ENCODE measurements around the gene IKZF2.

IKZF2 gene

DNA sequence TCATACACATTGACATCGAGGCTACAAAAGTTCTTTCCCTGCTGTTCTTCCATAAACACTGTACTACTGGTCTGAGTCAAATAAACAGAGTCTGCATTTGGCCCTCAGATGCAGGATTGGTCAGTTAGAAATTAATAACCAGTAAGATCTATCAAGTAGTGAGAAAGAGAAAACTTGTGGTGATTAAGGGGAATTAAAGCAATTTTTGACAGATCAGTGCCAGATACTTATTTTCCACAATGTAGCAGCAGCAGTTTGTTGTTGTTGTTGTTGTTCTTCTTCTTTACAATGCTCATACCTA lies 85.0 kb downstream of the IKZF2 start:
- no peak overlapping the region for H3K4me3 ChIP-seq (ENCODE audit: low read length)
- no peaks in the 10 kb centered on the region for H3K27me3 ChIP-seq (ENCODE audit: insufficient read depth, low read length)
- H3K9me3 ChIP-seq (ENCODE audit: insufficient read depth, low read depth, low read length): no peaks in the 10 kb centered on the region
- H3K27ac ChIP-seq (ENCODE audit: low read length): no peak overlapping the region
- H3K36me3 ChIP-seq (ENCODE audit: insufficient read depth, low read depth, low read length): no peaks in the 10 kb centered on the region
- no peak overlapping the region for H3K9ac ChIP-seq (ENCODE audit: low read depth, low read length)
- H3K4me1 ChIP-seq (ENCODE audit: insufficient read depth, low read length): peaks cover 22% of the 10 kb centered on the region

DNA sequence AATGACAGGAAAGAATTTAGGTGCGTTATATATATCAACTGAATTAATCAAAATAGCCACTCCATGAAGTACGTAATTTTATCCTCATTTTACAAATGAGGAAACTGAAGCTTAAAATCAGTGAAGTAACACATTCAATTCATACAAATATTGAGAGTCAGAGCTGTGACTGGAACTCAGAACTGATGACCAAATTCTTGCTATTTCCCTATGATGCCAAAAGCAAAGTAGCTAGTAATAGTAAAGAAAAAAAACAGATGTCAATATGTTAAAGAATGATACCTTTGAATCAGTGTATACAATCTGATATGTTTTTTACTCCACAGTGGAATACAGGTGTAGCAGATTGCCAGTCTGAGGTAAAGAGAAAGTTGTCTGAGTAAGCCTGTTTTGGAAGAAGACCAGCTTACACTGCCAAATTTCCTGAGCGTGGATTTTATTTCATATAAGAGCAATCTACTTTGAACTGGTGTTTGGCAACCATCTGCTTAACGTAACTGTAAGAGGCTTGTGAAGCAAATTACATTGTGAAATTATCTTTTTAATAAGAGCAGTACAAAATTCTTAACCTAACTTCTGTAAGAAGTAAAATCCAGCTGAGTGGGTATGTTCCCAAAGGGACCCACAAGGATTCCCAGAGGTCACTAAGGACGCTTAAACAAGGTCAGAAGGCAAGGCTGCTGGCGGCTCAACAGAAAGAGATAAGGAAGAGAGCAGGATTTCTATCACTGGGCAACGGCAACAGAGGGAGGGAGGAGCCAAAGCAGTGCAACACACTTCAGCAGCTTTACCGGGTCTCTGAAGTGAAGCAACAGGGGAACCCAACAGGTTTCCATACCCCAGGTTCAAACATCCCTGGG lies 85.6 kb downstream of the IKZF2 start:
- Histone ChIP-seq H3K9me3 (ENCODE audit: insufficient read depth, low read depth, low read length) (no peaks in the 10 kb centered on the region), H3K4me1 (ENCODE audit: insufficient read depth, low read length) (peaks cover 22% of the 10 kb centered on the region), H3K27ac (ENCODE audit: low read length) (no peak overlapping the region), H3K27me3 (ENCODE audit: insufficient read depth, low read length) (no peaks in the 10 kb centered on the region), H3K9ac (ENCODE audit: low read depth, low read length) (no peak overlapping the region), H3K36me3 (ENCODE audit: insufficient read depth, low read depth, low read length) (no peaks in the 10 kb centered on the region), H3K4me3 (ENCODE audit: low read length) (no peak overlapping the region)

DNA sequence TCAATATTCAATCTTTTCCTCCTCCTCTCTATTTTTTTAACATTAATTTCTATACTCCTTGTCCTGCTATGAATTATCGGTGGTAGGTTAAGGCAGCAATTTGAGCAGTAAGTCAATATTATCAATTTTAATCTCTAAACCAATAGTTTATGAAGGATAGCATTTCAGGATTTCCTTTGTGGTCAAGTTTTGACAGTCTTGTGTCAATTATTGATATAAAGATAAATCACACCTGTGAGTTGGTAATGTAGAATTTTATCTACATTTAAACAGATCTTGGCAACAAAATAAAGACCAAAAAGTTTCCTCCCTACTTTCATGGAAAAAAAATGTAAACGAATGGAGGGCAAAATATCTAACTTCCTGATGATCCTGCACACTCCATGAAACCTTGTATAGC lies 87.3 kb downstream of the IKZF2 start:
- H3K4me1 ChIP-seq (ENCODE audit: insufficient read depth, low read length): peaks cover 13% of the 10 kb centered on the region
- H3K36me3 ChIP-seq (ENCODE audit: insufficient read depth, low read depth, low read length): no peaks in the 10 kb centered on the region
- no peak overlapping the region for H3K27ac ChIP-seq (ENCODE audit: low read length)
- H3K9me3 ChIP-seq (ENCODE audit: insufficient read depth, low read depth, low read length): no peaks in the 10 kb centered on the region
- H3K9ac ChIP-seq (ENCODE audit: low read depth, low read length): no peak overlapping the region
- H3K4me3 ChIP-seq (ENCODE audit: low read length): no peak overlapping the region
- no peaks in the 10 kb centered on the region for H3K27me3 ChIP-seq (ENCODE audit: insufficient read depth, low read length)

DNA sequence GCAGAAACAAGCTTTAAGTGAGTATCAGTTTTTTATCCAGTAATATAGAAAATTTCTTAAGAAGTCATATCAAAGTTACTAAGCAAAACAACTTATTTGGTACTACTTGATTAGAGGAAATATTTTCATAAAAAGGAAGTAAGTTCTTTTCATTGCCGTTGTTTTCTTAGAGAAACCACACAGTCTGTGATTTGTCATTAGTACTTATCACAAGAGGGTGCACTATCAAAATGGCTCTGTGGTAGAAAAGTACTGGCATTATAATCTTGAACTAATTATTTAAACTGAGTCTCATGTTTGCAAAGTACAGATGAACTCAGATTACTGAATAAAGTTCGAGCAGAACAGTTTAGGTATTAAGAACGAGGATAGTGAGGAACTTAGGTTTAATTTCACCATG lies 93.4 kb downstream of the IKZF2 start:
- Histone ChIP-seq H3K9me3 (ENCODE audit: insufficient read depth, low read depth, low read length) (no peaks in the 10 kb centered on the region), H3K4me1 (ENCODE audit: insufficient read depth, low read length) (no peaks in the 10 kb centered on the region), H3K27me3 (ENCODE audit: insufficient read depth, low read length) (no peaks in the 10 kb centered on the region), H3K4me3 (ENCODE audit: low read length) (no peak overlapping the region), H3K9ac (ENCODE audit: low read depth, low read length) (no peak overlapping the region), H3K36me3 (ENCODE audit: insufficient read depth, low read depth, low read length) (no peaks in the 10 kb centered on the region), H3K27ac (ENCODE audit: low read length) (no peak overlapping the region)

DNA sequence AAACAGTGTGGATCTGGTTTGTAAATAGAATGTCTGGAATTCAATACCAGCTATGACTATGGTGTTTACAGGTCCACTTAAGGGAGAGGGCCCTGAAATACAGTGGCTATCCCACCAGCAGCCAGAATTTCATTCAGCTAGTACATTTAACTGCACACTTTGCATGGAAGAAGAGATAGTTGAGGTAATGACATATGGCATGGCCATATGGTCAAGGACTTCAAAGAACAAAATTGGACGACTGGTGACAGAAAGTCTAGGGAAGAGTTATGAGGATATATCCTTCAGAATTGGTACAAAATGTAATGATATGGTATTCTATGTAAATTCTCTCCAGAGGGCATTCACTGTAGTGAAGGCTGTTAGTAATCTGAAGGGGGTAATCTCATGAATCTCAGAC lies 105.0 kb downstream of the IKZF2 start:
- no peaks in the 10 kb centered on the region; the same call in 1 of the 2 replicates for H3K9me3 ChIP-seq (ENCODE audit: insufficient read depth, low read depth, low read length)
- H3K27ac ChIP-seq (ENCODE audit: low read length): no peak overlapping the region
- no peak overlapping the region for H3K4me3 ChIP-seq (ENCODE audit: low read length)
- no peak overlapping the region for H3K9ac ChIP-seq (ENCODE audit: low read depth, low read length)
- no peaks in the 10 kb centered on the region for H3K36me3 ChIP-seq (ENCODE audit: insufficient read depth, low read depth, low read length)
- H3K4me1 ChIP-seq (ENCODE audit: insufficient read depth, low read length): no peaks in the 10 kb centered on the region
- H3K27me3 ChIP-seq (ENCODE audit: insufficient read depth, low read length): no peaks in the 10 kb centered on the region

DNA sequence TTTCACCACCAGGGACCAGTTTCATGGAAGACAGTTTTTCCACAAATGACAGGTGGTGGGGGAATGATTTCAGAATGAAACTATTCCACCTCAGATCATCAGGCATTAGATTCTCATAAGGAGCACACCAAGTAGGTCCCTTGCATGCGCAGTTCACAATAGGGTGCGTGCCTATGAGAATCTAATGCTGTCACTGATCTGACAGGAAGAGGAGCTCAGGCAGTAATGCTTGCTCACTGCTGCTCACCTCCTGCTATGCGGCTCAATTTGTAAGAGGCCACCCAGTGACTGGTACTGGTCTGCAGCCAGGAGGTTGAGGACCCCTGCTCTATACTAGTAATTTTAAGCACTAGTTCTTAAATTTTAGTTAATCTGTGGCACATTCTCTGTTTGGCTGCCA lies 107.8 kb downstream of the IKZF2 start:
- Histone ChIP-seq H3K4me3 (ENCODE audit: low read length) (no peak overlapping the region), H3K9ac (ENCODE audit: low read depth, low read length) (no peak overlapping the region), H3K4me1 (ENCODE audit: insufficient read depth, low read length) (no peaks in the 10 kb centered on the region), H3K9me3 (ENCODE audit: insufficient read depth, low read depth, low read length) (no peaks in the 10 kb centered on the region; the same call in 1 of the 2 replicates), H3K36me3 (ENCODE audit: insufficient read depth, low read depth, low read length) (no peaks in the 10 kb centered on the region), H3K27me3 (ENCODE audit: insufficient read depth, low read length) (no peaks in the 10 kb centered on the region), H3K27ac (ENCODE audit: low read length) (no peak overlapping the region)

DNA sequence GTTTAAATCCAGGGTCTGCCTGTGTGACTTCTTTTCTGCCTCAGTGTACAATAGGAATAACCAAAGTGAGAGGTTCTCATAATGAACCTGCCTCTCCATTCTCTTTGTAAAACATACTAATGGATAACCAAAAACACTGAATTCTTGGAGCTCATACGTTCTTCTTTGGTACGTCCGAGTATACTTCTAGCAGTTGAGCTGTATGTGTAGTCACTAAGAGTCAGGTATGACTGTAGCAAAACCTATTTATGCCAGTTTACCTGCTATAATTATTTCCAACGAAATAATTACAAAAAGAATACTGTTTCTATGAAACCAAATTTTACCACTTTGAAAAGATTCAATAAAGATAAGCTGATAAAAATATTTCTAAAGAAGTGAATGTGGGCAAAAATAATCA lies 109.2 kb downstream of the IKZF2 start:
- H3K27me3 ChIP-seq (ENCODE audit: insufficient read depth, low read length): no peaks in the 10 kb centered on the region

DNA sequence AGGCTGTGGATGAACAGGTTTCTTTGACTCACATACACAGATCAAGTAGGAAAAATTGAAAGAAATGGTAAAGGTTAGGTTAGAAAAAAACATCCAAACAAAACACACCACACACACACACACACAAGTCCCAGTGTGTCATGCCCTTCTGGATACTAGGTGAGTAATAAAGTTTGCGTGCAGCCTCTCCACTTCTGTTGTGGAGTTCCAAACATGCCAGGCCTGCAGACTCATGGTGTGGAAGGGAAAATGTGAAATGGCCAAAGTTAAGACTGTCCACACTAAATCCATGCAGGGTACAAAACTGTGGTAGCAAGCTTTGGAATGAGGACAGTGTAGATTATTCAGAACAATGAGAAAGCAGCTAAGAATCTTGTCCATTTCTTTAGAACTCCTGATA lies 114.6 kb downstream of the IKZF2 start:
- no peaks in the 10 kb centered on the region for H3K36me3 ChIP-seq (ENCODE audit: insufficient read depth, low read depth, low read length)
- H3K9me3 ChIP-seq (ENCODE audit: insufficient read depth, low read depth, low read length): no peaks in the 10 kb centered on the region
- no peaks in the 10 kb centered on the region for H3K27me3 ChIP-seq (ENCODE audit: insufficient read depth, low read length)
- no peak overlapping the region for H3K9ac ChIP-seq (ENCODE audit: low read depth, low read length)
- no peak overlapping the region for H3K4me3 ChIP-seq (ENCODE audit: low read length)
- H3K4me1 ChIP-seq (ENCODE audit: insufficient read depth, low read length): no peaks in the 10 kb centered on the region
- H3K27ac ChIP-seq (ENCODE audit: low read length): no peak overlapping the region

More for the DNA sequence above, 109.2 kb downstream of the IKZF2 start:
- H3K9me3 ChIP-seq (ENCODE audit: insufficient read depth, low read depth, low read length): no peaks in the 10 kb centered on the region; the same call in 1 of the 2 replicates
- H3K36me3 ChIP-seq (ENCODE audit: insufficient read depth, low read depth, low read length): no peaks in the 10 kb centered on the region
- no peaks in the 10 kb centered on the region for H3K4me1 ChIP-seq (ENCODE audit: insufficient read depth, low read length)
- no peak overlapping the region for H3K9ac ChIP-seq (ENCODE audit: low read depth, low read length)
- no peak overlapping the region for H3K27ac ChIP-seq (ENCODE audit: low read length)
- no peak overlapping the region for H3K4me3 ChIP-seq (ENCODE audit: low read length)

DNA sequence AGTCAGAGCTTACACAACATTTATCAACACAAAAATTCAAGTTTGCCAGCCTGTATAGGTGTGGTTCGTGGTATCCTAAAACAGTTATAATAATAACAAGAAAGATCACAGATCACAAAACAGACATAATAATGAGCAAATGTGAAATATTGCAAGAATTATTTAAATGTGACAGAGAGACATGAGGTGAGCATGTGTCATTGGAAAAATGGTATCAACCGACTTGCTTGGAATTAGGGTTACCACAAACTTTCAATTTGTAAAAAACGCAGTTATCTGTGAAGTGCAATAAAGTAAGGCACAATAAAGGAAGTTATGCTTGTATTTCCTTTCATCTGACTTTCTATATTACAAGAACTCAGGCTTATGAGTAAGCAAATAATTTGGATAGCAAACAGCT lies 116.8 kb downstream of the IKZF2 start:
- no peaks in the 10 kb centered on the region for H3K36me3 ChIP-seq (ENCODE audit: insufficient read depth, low read depth, low read length)
- H3K27me3 ChIP-seq (ENCODE audit: insufficient read depth, low read length): no peaks in the 10 kb centered on the region
- H3K9ac ChIP-seq (ENCODE audit: low read depth, low read length): no peak overlapping the region
- no peak overlapping the region for H3K4me3 ChIP-seq (ENCODE audit: low read length)
- no peaks in the 10 kb centered on the region for H3K9me3 ChIP-seq (ENCODE audit: insufficient read depth, low read depth, low read length)
- H3K27ac ChIP-seq (ENCODE audit: low read length): no peak overlapping the region
- no peaks in the 10 kb centered on the region for H3K4me1 ChIP-seq (ENCODE audit: insufficient read depth, low read length)

DNA sequence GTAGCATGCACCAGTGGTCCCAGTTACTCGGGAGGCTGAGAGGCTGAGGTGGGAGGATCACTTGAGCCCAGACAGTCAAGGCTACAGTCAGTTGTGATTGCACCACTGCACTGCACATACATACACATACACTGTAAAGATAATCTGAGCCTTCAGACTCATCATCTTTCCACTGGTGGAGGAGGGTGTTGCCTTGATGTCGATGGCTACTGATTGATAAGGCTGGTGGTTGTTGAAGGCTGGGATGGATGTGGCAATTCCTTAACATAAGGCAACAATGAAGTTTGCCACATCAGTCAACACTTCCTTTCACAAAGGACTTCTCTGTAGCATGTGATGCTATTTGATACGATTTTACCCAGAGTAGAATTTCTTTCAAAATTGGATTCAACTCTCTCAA lies 118.8 kb downstream of the IKZF2 start:
- no peaks in the 10 kb centered on the region for H3K9me3 ChIP-seq (ENCODE audit: insufficient read depth, low read depth, low read length)

DNA sequence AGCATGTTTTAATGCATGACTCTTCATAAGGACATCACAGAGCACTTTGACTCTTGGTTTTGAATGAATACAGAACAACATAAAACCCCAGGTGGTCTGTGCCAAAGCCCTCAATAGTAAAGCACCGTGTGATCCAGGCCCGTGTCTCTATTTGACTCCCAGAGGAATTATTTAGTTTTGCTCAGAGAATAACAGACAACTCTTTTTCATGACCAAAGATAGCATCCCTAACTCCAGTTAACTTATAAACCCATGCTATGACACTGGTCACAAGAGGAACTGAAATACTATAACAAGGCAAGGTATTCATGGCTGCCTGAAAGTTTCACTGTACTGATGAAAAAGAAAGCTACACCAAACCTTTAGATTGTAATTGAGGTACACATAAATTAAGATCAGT lies 128.4 kb downstream of the IKZF2 start:
- H3K9ac ChIP-seq (ENCODE audit: low read depth, low read length): no peak overlapping the region
- no peaks in the 10 kb centered on the region for H3K9me3 ChIP-seq (ENCODE audit: insufficient read depth, low read depth, low read length)
- H3K36me3 ChIP-seq (ENCODE audit: insufficient read depth, low read depth, low read length): no peaks in the 10 kb centered on the region
- no peaks in the 10 kb centered on the region for H3K27me3 ChIP-seq (ENCODE audit: insufficient read depth, low read length)
- no peak overlapping the region for H3K4me3 ChIP-seq (ENCODE audit: low read length)
- no peak overlapping the region for H3K27ac ChIP-seq (ENCODE audit: low read length)
- no peaks in the 10 kb centered on the region for H3K4me1 ChIP-seq (ENCODE audit: insufficient read depth, low read length)

More for the DNA sequence above, 118.8 kb downstream of the IKZF2 start:
- H3K4me1 ChIP-seq (ENCODE audit: insufficient read depth, low read length): no peaks in the 10 kb centered on the region
- H3K36me3 ChIP-seq (ENCODE audit: insufficient read depth, low read depth, low read length): no peaks in the 10 kb centered on the region
- H3K9ac ChIP-seq (ENCODE audit: low read depth, low read length): no peak overlapping the region
- H3K27ac ChIP-seq (ENCODE audit: low read length): no peak overlapping the region
- H3K4me3 ChIP-seq (ENCODE audit: low read length): no peak overlapping the region
- no peaks in the 10 kb centered on the region for H3K27me3 ChIP-seq (ENCODE audit: insufficient read depth, low read length)

DNA sequence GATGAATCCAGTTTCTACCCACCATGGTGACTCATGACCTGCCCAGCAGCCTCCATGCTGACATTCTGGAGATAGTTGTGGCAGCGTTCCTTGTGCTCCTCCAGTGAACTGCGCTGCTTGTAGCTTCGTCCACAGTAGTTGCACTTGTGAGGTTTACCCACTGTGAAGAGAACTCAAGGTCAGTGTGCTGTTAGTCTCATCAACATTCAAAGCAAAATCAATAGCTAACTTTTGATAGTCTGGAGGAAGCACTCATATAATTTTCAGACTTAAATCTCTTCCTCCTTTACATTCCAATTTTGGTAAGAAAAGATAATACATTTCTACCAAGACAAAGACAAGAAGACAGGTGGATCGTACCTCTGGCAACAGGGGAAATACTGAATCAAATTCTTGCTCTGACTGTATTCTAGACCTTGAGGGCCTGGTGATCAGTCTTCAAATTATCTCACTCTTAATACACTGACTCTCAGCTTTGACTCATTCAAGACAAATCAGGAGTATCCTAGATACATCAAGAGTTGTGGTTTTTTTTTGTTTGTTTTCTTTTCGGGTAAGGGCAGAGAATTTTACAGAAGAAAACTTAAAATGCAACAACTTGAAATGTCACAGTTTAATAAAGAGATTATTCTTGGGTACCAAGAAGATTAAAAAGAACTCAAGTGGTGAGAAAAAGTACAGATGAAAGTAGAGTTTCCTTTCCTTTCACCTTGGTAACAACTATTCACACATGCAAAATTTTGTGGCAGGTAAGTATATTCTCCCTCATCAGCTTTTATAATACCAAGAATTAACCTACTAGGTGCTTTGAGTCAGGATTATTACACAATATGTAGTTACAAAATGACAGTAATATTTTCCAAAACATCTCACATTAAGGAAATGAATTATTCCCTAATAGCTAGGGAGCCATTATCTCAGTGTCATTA lies 129.2 kb downstream of the IKZF2 start:
- no peaks in the 10 kb centered on the region for H3K27me3 ChIP-seq (ENCODE audit: insufficient read depth, low read length)
- no peaks in the 10 kb centered on the region for H3K36me3 ChIP-seq (ENCODE audit: insufficient read depth, low read depth, low read length)
- no peak overlapping the region for H3K4me3 ChIP-seq (ENCODE audit: low read length)
- H3K27ac ChIP-seq (ENCODE audit: low read length): no peak overlapping the region
- H3K4me1 ChIP-seq (ENCODE audit: insufficient read depth, low read length): no peaks in the 10 kb centered on the region
- H3K9me3 ChIP-seq (ENCODE audit: insufficient read depth, low read depth, low read length): no peaks in the 10 kb centered on the region
- H3K9ac ChIP-seq (ENCODE audit: low read depth, low read length): no peak overlapping the region

Measured in iPS-20b (cell line).